K562 (cell line): ENCODE data around the gene AP2M1. TPM values are rescaled to one million over a fixed set of nuclear protein-coding genes. Genes with fewer than 3 reads are reported as not detected.

Experiments
- BACH1 ChIP-seq: fragments of 200-800 bp; sonication (Bioruptor generic); IDR thresholded peaks from 2 replicates; pipeline ENCODE4 v1.6.1; 2016; ENCODE audit warnings: missing genetic modification characterization, missing compliant biosample characterization
- CCAR2 ChIP-seq: fragments of 200-400 bp; formaldehyde crosslinking; IDR thresholded peaks from 2 replicates; pipeline ENCODE4 v1.6.1; 2017; ENCODE audit warnings: mild to moderate bottlenecking, low read depth, low read length
- CREM ChIP-seq: IDR thresholded peaks from 2 replicates; pipeline ENCODE4 v1.6.1; 2014; ENCODE audit warnings: antibody characterized with exemption, low read depth
- HMG20A ChIP-seq: fragments of 450-650 bp; formaldehyde crosslinking; conservative IDR thresholded peaks from 2 replicates; pipeline ENCODE4 v1.4.0; 2020; ENCODE audit warnings: mild to moderate bottlenecking, mixed read lengths
- NCOR1 ChIP-seq: fragments of 450-650 bp; IDR thresholded peaks from 2 replicates; pipeline ENCODE4 v1.6.1; 2016; ENCODE audit warnings: mild to moderate bottlenecking, moderate library complexity
- PATZ1 ChIP-seq: fragments of 250-450 bp; sonication (Bioruptor Pico); IDR thresholded peaks from 2 replicates; pipeline ENCODE4 v1.5.0; 2020; ENCODE audit warnings: mild to moderate bottlenecking, borderline replicate concordance
- PTBP1 ChIP-seq: fragments of 200-400 bp; formaldehyde crosslinking; IDR thresholded peaks from 2 replicates; pipeline ENCODE4 v1.6.1; 2017; ENCODE audit warnings: low read depth, low read length
- SAFB2 ChIP-seq: fragments of 200-400 bp; formaldehyde crosslinking; IDR thresholded peaks from 2 replicates; pipeline ENCODE4 v1.6.1; 2018; ENCODE audit warnings: borderline replicate concordance, low read length, low read depth, moderate library complexity; ENCODE audit not compliant: severe bottlenecking
- SMARCB1 ChIP-seq: IDR thresholded peaks from 2 replicates; pipeline ENCODE4 v1.6.1; 2011; ENCODE audit warnings: improper control_type of control experiment, low read depth; ENCODE audit not compliant: insufficient read length
- SMARCC2 ChIP-seq: fragments of 450-650 bp; IDR thresholded peaks from 2 replicates; pipeline ENCODE4 v1.6.1; 2017; ENCODE audit warnings: antibody characterized with exemption, moderate library complexity, mild to moderate bottlenecking, low read depth
- ZNF311 ChIP-seq: fragments of 250-450 bp; sonication (Bioruptor Pico); IDR thresholded peaks from 2 replicates; pipeline ENCODE4 v1.4.0; 2020; ENCODE audit warnings: mild to moderate bottlenecking, moderate library complexity
- ZNF408 ChIP-seq: fragments of 250-450 bp; sonication (Bioruptor Pico); IDR thresholded peaks from 2 replicates; pipeline ENCODE4 v1.4.0; 2020; ENCODE audit warnings: low read depth, mild to moderate bottlenecking, moderate library complexity
- ZNF584 ChIP-seq: fragments of 200-800 bp; sonication (Bioruptor generic); IDR thresholded peaks from 2 replicates; pipeline ENCODE4 v1.6.1; 2016; ENCODE audit warnings: low read depth, mild to moderate bottlenecking, missing genetic modification characterization, missing compliant biosample characterization
- polyA plus RNA-seq, 8 experiments: library from polyadenylated mRNA; depleted of rRNA in 4 of 8; stranded (reverse) in 5 of 8; unstranded in 3 of 8; fragments of >200 nt; fragmentation: Nextera tagmentation in 2 of 8; fragmentation: Illumina TruSeq in 1 of 8; extraction: Ambion mirVana in 2 of 8; extraction: Trizol in 1 of 8; gene quantifications; 2 replicates each; pipeline versions ENCODE4 v1.2.1 to v1.2.3, GENCODE V29; 2011 to 2014; ENCODE audit warnings: inconsistent platforms in 1 of 8, missing spikeins in 1 of 8
- total RNA-seq, 7 experiments: library from RNA; depleted of rRNA in 6 of 7; stranded (reverse); fragments of >200 nt in 6 of 7; fragmentation: Illumina TruSeq in 2 of 7; extraction: Trizol in 2 of 7; gene quantifications; 2 replicates each; pipeline versions ENCODE4 v1.2.1 to v1.2.3, GENCODE V29; 2011 to 2021; ENCODE audit warnings: low replicate concordance in 1 of 7
- TF ChIP-seq, protein P1 (sequence below): sonication (generic); formaldehyde crosslinking; IDR thresholded peaks from 2 replicates; pipeline ENCODE4 v1.8.1; 2023; ENCODE audit warnings: mild to moderate bottlenecking, missing genetic modification reagents
- TF ChIP-seq, protein P2 (sequence below): fragments of 250-450 bp; sonication (Bioruptor Pico); IDR thresholded peaks from 2 replicates; pipeline ENCODE4 v1.9.0; 2021; ENCODE audit warnings: mild to moderate bottlenecking
- TF ChIP-seq, protein P3 (sequence below): sonication (generic); formaldehyde crosslinking; IDR thresholded peaks from 2 replicates; pipeline ENCODE4 v1.8.1; 2023; ENCODE audit warnings: mild to moderate bottlenecking, missing genetic modification reagents, moderate library complexity
- TF ChIP-seq, protein P4 (sequence below), 2 experiments: fragments of 450-650 bp; conservative IDR thresholded peaks; 2 replicates each; pipeline ENCODE4 v1.6.1; 2017; ENCODE audit warnings: mild to moderate bottlenecking in 2 of 2, moderate library complexity in 2 of 2
- TF ChIP-seq, protein P5 (sequence below): sonication (generic); formaldehyde crosslinking; IDR thresholded peaks from 2 replicates; pipeline ENCODE4 v1.8.0; 2022; ENCODE audit warnings: mild to moderate bottlenecking, low read depth, missing genetic modification reagents

AP2M1 gene
- total and polyA plus RNA-seq, 9 of the 15 experiments (the other 6 are each of a cell fraction or from before 2014, with no cell fraction given): 118 to 505 (median 296) TPM

DNA sequence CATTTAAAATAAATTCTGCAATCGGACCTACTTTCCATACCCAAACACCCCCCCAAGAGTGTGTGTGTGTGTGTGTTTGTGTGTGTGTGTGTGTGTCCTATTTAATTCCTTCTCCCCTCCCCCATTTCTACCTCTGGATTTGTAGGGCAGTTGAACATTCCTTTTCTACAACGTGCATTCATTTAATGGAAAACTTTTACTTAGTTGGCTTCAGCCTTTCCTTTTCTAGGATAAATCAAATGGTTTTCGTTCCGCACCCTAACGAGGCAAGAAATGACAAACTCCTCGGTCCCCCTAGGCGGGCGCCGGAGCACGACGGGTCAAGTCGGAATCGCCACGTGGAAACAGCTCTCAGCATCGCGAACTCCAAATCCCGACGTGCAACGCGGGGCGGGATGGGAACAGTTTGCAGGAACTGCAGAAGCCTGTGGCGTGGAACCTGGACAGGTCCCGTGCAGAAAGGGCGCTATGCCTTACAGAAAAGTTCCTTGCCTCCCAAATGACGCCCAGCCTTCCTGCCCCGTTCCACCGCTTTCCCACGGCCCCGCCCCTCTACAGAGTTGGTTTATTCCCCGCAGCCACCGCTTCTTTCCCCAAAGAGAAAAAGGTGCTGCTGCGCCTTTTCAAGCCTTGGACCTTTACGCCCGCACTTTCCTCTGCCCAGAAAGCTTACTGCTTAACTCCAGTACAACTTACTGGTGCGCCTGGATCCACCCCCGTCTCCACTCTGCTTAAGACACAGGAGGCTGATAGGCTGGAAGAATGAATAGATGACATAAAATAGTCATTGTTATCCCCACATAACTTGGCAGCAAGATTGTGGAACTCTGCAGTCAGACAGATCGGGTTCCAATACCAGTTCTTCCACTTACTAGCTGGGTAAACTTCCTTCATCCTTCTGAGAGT lies 40.6 kb upstream of the AP2M1 start (continued):
- TF ChIP-seq NCOR1 (no peak), CCAR2 (no peak), SMARCC2 (no peak), ZNF408 (CRISPR knock-in tag) (no peak), PTBP1 (no peak), ZNF584 (peak; percentile 59; the same call in 1 of the 2 replicates), SAFB2 (no peak), CREM (peak; percentile 81), BACH1 (tag) (no peak), HMG20A (CRISPR knock-in tag) (no peak), PATZ1 (CRISPR knock-in tag) (no peak), SMARCB1 (no peak), ZNF311 (peak; percentile 66; the same call in 1 of the 2 replicates)
- TF ChIP-seq, protein P1, sequence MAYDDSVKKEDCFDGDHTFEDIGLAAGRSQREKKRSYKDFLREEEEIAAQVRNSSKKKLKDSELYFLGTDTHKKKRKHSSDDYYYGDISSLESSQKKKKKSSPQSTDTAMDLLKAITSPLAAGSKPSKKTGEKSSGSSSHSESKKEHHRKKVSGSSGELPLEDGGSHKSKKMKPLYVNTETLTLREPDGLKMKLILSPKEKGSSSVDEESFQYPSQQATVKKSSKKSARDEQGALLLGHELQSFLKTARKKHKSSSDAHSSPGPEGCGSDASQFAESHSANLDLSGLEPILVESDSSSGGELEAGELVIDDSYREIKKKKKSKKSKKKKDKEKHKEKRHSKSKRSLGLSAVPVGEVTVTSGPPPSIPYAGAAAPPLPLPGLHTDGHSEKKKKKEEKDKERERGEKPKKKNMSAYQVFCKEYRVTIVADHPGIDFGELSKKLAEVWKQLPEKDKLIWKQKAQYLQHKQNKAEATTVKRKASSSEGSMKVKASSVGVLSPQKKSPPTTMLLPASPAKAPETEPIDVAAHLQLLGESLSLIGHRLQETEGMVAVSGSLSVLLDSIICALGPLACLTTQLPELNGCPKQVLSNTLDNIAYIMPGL (CRISPR knock-in tag): no peak
- TF ChIP-seq, protein P2, sequence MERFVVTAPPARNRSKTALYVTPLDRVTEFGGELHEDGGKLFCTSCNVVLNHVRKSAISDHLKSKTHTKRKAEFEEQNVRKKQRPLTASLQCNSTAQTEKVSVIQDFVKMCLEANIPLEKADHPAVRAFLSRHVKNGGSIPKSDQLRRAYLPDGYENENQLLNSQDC: no peak
- TF ChIP-seq, protein P3, sequence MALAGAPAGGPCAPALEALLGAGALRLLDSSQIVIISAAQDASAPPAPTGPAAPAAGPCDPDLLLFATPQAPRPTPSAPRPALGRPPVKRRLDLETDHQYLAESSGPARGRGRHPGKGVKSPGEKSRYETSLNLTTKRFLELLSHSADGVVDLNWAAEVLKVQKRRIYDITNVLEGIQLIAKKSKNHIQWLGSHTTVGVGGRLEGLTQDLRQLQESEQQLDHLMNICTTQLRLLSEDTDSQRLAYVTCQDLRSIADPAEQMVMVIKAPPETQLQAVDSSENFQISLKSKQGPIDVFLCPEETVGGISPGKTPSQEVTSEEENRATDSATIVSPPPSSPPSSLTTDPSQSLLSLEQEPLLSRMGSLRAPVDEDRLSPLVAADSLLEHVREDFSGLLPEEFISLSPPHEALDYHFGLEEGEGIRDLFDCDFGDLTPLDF: peak; percentile 24; the same call in 1 of the 2 replicates
- TF ChIP-seq, protein P4, sequence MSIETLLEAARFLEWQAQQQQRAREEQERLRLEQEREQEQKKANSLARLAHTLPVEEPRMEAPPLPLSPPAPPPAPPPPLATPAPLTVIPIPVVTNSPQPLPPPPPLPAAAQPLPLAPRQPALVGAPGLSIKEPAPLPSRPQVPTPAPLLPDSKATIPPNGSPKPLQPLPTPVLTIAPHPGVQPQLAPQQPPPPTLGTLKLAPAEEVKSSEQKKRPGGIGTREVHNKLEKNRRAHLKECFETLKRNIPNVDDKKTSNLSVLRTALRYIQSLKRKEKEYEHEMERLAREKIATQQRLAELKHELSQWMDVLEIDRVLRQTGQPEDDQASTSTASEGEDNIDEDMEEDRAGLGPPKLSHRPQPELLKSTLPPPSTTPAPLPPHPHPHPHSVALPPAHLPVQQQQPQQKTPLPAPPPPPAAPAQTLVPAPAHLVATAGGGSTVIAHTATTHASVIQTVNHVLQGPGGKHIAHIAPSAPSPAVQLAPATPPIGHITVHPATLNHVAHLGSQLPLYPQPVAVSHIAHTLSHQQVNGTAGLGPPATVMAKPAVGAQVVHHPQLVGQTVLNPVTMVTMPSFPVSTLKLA (conservative IDR thresholded peaks at IDR 0.05): peak; percentile 97 to 98
- TF ChIP-seq, protein P5, sequence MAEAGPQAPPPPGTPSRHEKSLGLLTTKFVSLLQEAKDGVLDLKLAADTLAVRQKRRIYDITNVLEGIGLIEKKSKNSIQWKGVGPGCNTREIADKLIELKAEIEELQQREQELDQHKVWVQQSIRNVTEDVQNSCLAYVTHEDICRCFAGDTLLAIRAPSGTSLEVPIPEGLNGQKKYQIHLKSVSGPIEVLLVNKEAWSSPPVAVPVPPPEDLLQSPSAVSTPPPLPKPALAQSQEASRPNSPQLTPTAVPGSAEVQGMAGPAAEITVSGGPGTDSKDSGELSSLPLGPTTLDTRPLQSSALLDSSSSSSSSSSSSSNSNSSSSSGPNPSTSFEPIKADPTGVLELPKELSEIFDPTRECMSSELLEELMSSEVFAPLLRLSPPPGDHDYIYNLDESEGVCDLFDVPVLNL (CRISPR knock-in tag): 0 out of 2 replicates have a peak, but pooled peaks have one; percentile 49
